H9 (cell line): ENCODE measurements around the gene ANKDD1A. TPM values are rescaled to one million over a fixed set of nuclear protein-coding genes. Genes with fewer than 3 reads are reported as not detected.
A peak's percentile ranks its signal among the peaks of the same experiment; 100 is the strongest.

Source experiments
- DNase-seq: peaks from one replicate; pipeline ENCODE4 v3.0.0-alpha.2; 2017
- H2AFZ ChIP-seq: one replicate; pipeline ENCODE4 v1.6.1; 2013; ENCODE audit warnings: mild to moderate bottlenecking, low read length, control low read depth, moderate library complexity
- H2AK5ac ChIP-seq: 2 replicates; pipeline ENCODE4 v1.6.1; 2013; ENCODE audit warnings: low read length, control low read depth, mixed read lengths; ENCODE audit not compliant: insufficient read length
- H2BK120ac ChIP-seq: one replicate; pipeline ENCODE4 v1.6.1; 2013; ENCODE audit warnings: low read depth, mild to moderate bottlenecking, low read length, control low read depth, inconsistent platforms; ENCODE audit not compliant: poor library complexity, severe bottlenecking
- H2BK12ac ChIP-seq: 2 replicates; pipeline ENCODE4 v1.6.1; 2013; ENCODE audit warnings: low read length, control low read depth, mixed read lengths, low read depth; ENCODE audit not compliant: insufficient read length
- H2BK15ac ChIP-seq: 2 replicates; pipeline ENCODE4 v1.6.1; 2013; ENCODE audit warnings: low read depth, low read length, control low read depth
- H2BK20ac ChIP-seq: one replicate; pipeline ENCODE4 v1.6.1; 2013; ENCODE audit warnings: low read depth, mild to moderate bottlenecking, low read length, control low read depth, inconsistent platforms; ENCODE audit not compliant: poor library complexity, severe bottlenecking
- H2BK5ac ChIP-seq: 2 replicates; pipeline ENCODE4 v1.6.1; 2013; ENCODE audit warnings: low read length, control low read depth, mixed read lengths; ENCODE audit not compliant: insufficient read length
- H3K14ac ChIP-seq: 2 replicates; pipeline ENCODE4 v1.6.1; 2013; ENCODE audit warnings: low read length, control low read depth; ENCODE audit not compliant: insufficient read depth
- H3K18ac ChIP-seq: 2 replicates; pipeline ENCODE4 v1.6.1; 2013; ENCODE audit warnings: low read depth, mild to moderate bottlenecking, mixed read lengths, low read length, control low read depth; ENCODE audit not compliant: insufficient read length
- H3K23ac ChIP-seq: 2 replicates; pipeline ENCODE4 v1.6.1; 2013; ENCODE audit warnings: low read length, control low read depth, mixed read lengths, low read depth; ENCODE audit not compliant: insufficient read length
- H3K23me2 ChIP-seq: 2 replicates; pipeline ENCODE4 v1.6.1; 2013; ENCODE audit warnings: low read depth, mild to moderate bottlenecking, mixed read lengths, low read length, control low read depth; ENCODE audit not compliant: insufficient read length, poor library complexity, severe bottlenecking
- H3K27ac ChIP-seq: 2 replicates; pipeline ENCODE4 v1.5.1; 2013; ENCODE audit warnings: low read length, control low read depth, mixed read lengths, low read depth; ENCODE audit not compliant: insufficient read length
- H3K27me3 ChIP-seq: 2 replicates; pipeline ENCODE4 v1.6.1; 2013; ENCODE audit warnings: low read length, control low read depth, inconsistent platforms; ENCODE audit not compliant: insufficient read depth
- H3K4ac ChIP-seq: 2 replicates; pipeline ENCODE4 v1.6.1; 2013; ENCODE audit warnings: low read depth, mild to moderate bottlenecking, control low read depth, inconsistent platforms, low read length, moderate library complexity
- H3K4me1 ChIP-seq: 2 replicates; pipeline ENCODE4 v1.6.1; 2013; ENCODE audit warnings: low read length, control low read depth, inconsistent platforms; ENCODE audit not compliant: insufficient read depth
- H3K4me2 ChIP-seq: 2 replicates; pipeline ENCODE4 v1.6.1; 2013; ENCODE audit warnings: low read length, control low read depth, mixed read lengths; ENCODE audit not compliant: insufficient read length, insufficient read depth
- H3K56ac ChIP-seq: 2 replicates; pipeline ENCODE4 v1.6.1; 2013; ENCODE audit warnings: low read depth, mild to moderate bottlenecking, mixed read lengths, low read length, control low read depth; ENCODE audit not compliant: insufficient read length
- H3K79me1 ChIP-seq: 2 replicates; pipeline ENCODE4 v1.6.1; 2013; ENCODE audit warnings: low read depth, mild to moderate bottlenecking, moderate library complexity, low read length, control low read depth, inconsistent platforms; ENCODE audit not compliant: insufficient read depth, poor library complexity, severe bottlenecking
- H3K79me2 ChIP-seq: 2 replicates; pipeline ENCODE4 v1.6.1; 2013; ENCODE audit warnings: low read length, control low read depth, inconsistent platforms; ENCODE audit not compliant: insufficient read depth
- H3K9ac ChIP-seq: 2 replicates; pipeline ENCODE4 v1.6.1; 2013; ENCODE audit warnings: low read length, control low read depth, mixed read lengths; ENCODE audit not compliant: insufficient read length; ENCODE audit errors: extremely low read depth
- H3K9me3 ChIP-seq: one replicate; pipeline ENCODE4 v1.6.1; 2013; ENCODE audit warnings: low read depth, low read length, inconsistent platforms; ENCODE audit not compliant: control insufficient read depth
- H3T11ph ChIP-seq: one replicate; pipeline ENCODE4 v1.6.1; 2013; ENCODE audit warnings: mild to moderate bottlenecking, low read length, control low read depth, inconsistent platforms
- H4K20me1 ChIP-seq: one replicate; pipeline ENCODE4 v1.6.1; 2013; ENCODE audit not compliant: control insufficient read depth, insufficient read length, insufficient read depth
- H4K5ac ChIP-seq: 2 replicates; pipeline ENCODE4 v1.6.1; 2013; ENCODE audit warnings: low read depth, mild to moderate bottlenecking, mixed read lengths, low read length, control low read depth; ENCODE audit not compliant: insufficient read length
- H4K8ac ChIP-seq: replicated peaks from 2 replicates; pipeline ENCODE4 v1.6.1; 2013; ENCODE audit warnings: low read length, control low read depth, mixed read lengths, low read depth; ENCODE audit not compliant: insufficient read length
- H4K91ac ChIP-seq: 2 replicates; pipeline ENCODE4 v1.6.1; 2013; ENCODE audit warnings: low read depth, mild to moderate bottlenecking, moderate library complexity, mixed read lengths, low read length, control low read depth; ENCODE audit not compliant: insufficient read length
- H3K27ac Mint-ChIP-seq, 3 experiments: 2 replicates in 2 of 3; 3 replicates in 1 of 3; pipeline ENCODE4 v1.8.0; 2020 to 2021; ENCODE audit warnings: mixed read lengths in 3 of 3, mild to moderate bottlenecking in 1 of 3, moderate library complexity in 1 of 3
- H3K27me3 Mint-ChIP-seq: 2 replicates; pipeline ENCODE4 v1.8.0; 2021; ENCODE audit warnings: low read depth, mild to moderate bottlenecking, moderate library complexity, mixed read lengths
- H3K36me3 Mint-ChIP-seq, 3 experiments: 2 replicates in 2 of 3; 3 replicates in 1 of 3; pipeline ENCODE4 v1.8.0; 2020 to 2021; ENCODE audit warnings: low read depth in 3 of 3, mixed read lengths in 3 of 3; ENCODE audit not compliant: insufficient read depth in 1 of 3
- H3K4me1 Mint-ChIP-seq, 2 experiments: 2 replicates each; pipeline ENCODE4 v1.8.0; 2020; ENCODE audit warnings: mixed read lengths in 2 of 2
- H3K4me3 Mint-ChIP-seq, 2 experiments: 2 replicates in 1 of 2; 3 replicates in 1 of 2; pipeline ENCODE4 v1.8.0; 2020 to 2021; ENCODE audit warnings: mild to moderate bottlenecking in 2 of 2, mixed read lengths in 2 of 2, moderate library complexity in 1 of 2
- H3K9me3 Mint-ChIP-seq, 2 experiments: 2 replicates in 1 of 2; 3 replicates in 1 of 2; pipeline ENCODE4 v1.8.0; 2020; ENCODE audit warnings: mild to moderate bottlenecking in 2 of 2, mixed read lengths in 2 of 2, moderate library complexity in 1 of 2
- CTCF ChIP-seq: fragments of 200-600 bp; sonication (generic); conservative IDR thresholded peaks from 3 replicates; pipeline ENCODE4 v1.8.0; 2021; ENCODE audit warnings: antibody characterized with exemption, mild to moderate bottlenecking
- WGBS: extraction: QIAGEN DNeasy Blood & Tissue Kit; methylation state at CpG from one replicate; pipeline ENCODE4 v1.1.7; 2013; ENCODE audit warnings: missing lambda C conversion rate, low lambda C conversion rate, mixed read lengths; ENCODE audit not compliant: insufficient read length; ENCODE audit errors: extremely low coverage; 5-methylcytosine and 5-hydroxymethylcytosine counted together
- total RNA-seq: library from RNA; stranded (reverse); gene quantifications from 2 replicates; pipeline ENCODE4 v1.2.1, GENCODE V29; 2021

The ANKDD1A gene
- total RNA-seq, 1 experiment from 2014 or later, result 3.7 TPM

DNA sequence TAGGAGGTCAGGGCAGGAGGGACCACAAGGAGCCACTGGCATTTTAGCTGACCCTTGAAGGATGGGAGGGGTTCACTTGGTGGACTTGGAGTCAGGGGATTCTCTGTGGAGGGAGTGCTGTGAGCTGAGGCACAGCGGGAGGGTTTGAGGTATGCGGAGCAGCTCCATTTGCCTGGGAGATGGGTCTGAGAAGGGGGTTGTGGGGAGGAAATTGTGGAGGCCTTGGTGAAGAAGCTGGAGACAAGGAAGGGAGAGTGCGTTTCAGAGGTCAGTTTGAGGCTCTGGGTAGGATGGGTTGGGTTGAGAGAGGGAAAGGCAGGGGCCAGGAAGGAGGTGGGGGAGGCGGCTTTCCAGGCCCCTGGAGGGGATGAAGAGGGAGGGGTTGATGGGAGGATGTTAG lies 49.7 kb upstream of the ANKDD1A start:
- H3K14ac ChIP-seq, result no peak overlapping the region
- H3K27me3 ChIP-seq, result no peaks in the 10 kb centered on the region
- H3K18ac ChIP-seq, result no peak overlapping the region
- H2BK120ac ChIP-seq, result no peak overlapping the region
- Mint-ChIP-seq H3K27me3 (no peaks in the 10 kb centered on the region), H3K36me3 (peaks cover 19 to 56% (median 38%) of the 10 kb centered on the region in 3 experiments), H3K9me3 (no peaks in the 10 kb centered on the region), H3K4me1 (peaks cover 45 to 61% of the 10 kb centered on the region in 2 experiments), H3K4me3 (peak overlapping the region in 1 of 2 experiments; percentile 32; a peak in 1 of 5 replicates), H3K27ac (peak overlapping the region; percentile 71 to 92 (median 86); a peak in 5 of 7 replicates)
- H3K9me3 ChIP-seq, result no peaks in the 10 kb centered on the region
- no peak overlapping the region for H3K9ac ChIP-seq
- DNase-seq, result peak; percentile 43
- H2AK5ac ChIP-seq, result no peak overlapping the region
- no peak overlapping the region for H2AFZ ChIP-seq
- no peak overlapping the region for H4K91ac ChIP-seq
- H3K23ac ChIP-seq, result no peak overlapping the region
- no peaks in the 10 kb centered on the region for H3K79me2 ChIP-seq
- no peak overlapping the region for H2BK5ac ChIP-seq
- no peak overlapping the region for H3K4ac ChIP-seq
- H3K4me2 ChIP-seq, result no peak overlapping the region
- peaks cover 9% of the 10 kb centered on the region; the same call in 1 of the 2 replicates for H3K4me1 ChIP-seq
- H3K79me1 ChIP-seq, result no peaks in the 10 kb centered on the region
- H2BK12ac ChIP-seq, result no peak overlapping the region
- no peak for TF ChIP-seq CTCF
- no peak overlapping the region for H4K8ac ChIP-seq
- no peak overlapping the region for H3K27ac ChIP-seq
- no peak overlapping the region for H3T11ph ChIP-seq
- no peak overlapping the region for H2BK15ac ChIP-seq
- no peak overlapping the region for H2BK20ac ChIP-seq
- no peak overlapping the region for H4K5ac ChIP-seq
- H3K23me2 ChIP-seq, result no peaks in the 10 kb centered on the region
- H4K20me1 ChIP-seq, result no peaks in the 10 kb centered on the region
- H3K56ac ChIP-seq, result no peak overlapping the region
- no CpG with 5 or more reads among the region's 4 CpGs for WGBS
